IMR-90 (cell line): Measurements from ENCODE around the gene PLA2G2D.

ENCODE experiments used
- BHLHE40 ChIP-seq: fragments of 150-350 bp; IDR thresholded peaks from 2 replicates; pipeline ENCODE4 v1.6.1; 2016; ENCODE audit warnings: mild to moderate bottlenecking, low read depth, low read length
- CEBPB ChIP-seq: IDR thresholded peaks from 2 replicates; pipeline ENCODE4 v1.6.1; 2012; ENCODE audit warnings: low read depth, low read length, improper control_type of control experiment
- CHD1 ChIP-seq: IDR thresholded peaks from 2 replicates; pipeline ENCODE4 v1.6.1; 2012; ENCODE audit warnings: low read depth, low read length, improper control_type of control experiment
- FOS ChIP-seq: fragments of 150-350 bp; IDR thresholded peaks from 2 replicates; pipeline ENCODE4 v1.6.1; 2016; ENCODE audit warnings: low read depth, low read length
- MAFK ChIP-seq: IDR thresholded peaks from 2 replicates; pipeline ENCODE4 v1.6.1; 2012; ENCODE audit warnings: low read depth, low read length, improper control_type of control experiment
- MAZ ChIP-seq: IDR thresholded peaks from 2 replicates; pipeline ENCODE4 v1.6.1; 2012; ENCODE audit warnings: low read depth, mild to moderate bottlenecking, low read length, improper control_type of control experiment, moderate library complexity, borderline replicate concordance
- MXI1 ChIP-seq: IDR thresholded peaks from 2 replicates; pipeline ENCODE4 v1.6.1; 2012; ENCODE audit warnings: low read depth, mild to moderate bottlenecking, low read length, moderate library complexity, borderline replicate concordance
- NFE2L2 ChIP-seq: fragments of 150-350 bp; IDR thresholded peaks from 2 replicates; pipeline ENCODE4 v1.6.1; 2016; ENCODE audit warnings: low read depth, mild to moderate bottlenecking, low read length
- POLR2A ChIP-seq: IDR thresholded peaks from 2 replicates; pipeline ENCODE4 v1.6.1; 2012; ENCODE audit warnings: mild to moderate bottlenecking, low read depth, low read length
- RAD21 ChIP-seq: IDR thresholded peaks from 2 replicates; pipeline ENCODE4 v1.6.1; 2012; ENCODE audit warnings: low read length, improper control_type of control experiment
- RCOR1 ChIP-seq: IDR thresholded peaks from 2 replicates; pipeline ENCODE4 v1.6.1; 2012; ENCODE audit warnings: mild to moderate bottlenecking, low read length, improper control_type of control experiment; ENCODE audit not compliant: insufficient replicate concordance
- SMC3 ChIP-seq: fragments of 150-350 bp; IDR thresholded peaks from 2 replicates; pipeline ENCODE4 v1.6.1; 2016; ENCODE audit warnings: low read depth, mild to moderate bottlenecking, antibody characterized with exemption, low read length, moderate library complexity
- TF ChIP-seq, protein P1 (sequence below): conservative IDR thresholded peaks from 2 replicates; pipeline ENCODE4 v1.5.1; 2012; ENCODE audit warnings: mild to moderate bottlenecking, low read depth, low read length, improper control_type of control experiment
- TF ChIP-seq, protein P2 (sequence below): fragments of 150-350 bp; IDR thresholded peaks from 2 replicates; pipeline ENCODE4 v1.6.1; 2017; ENCODE audit warnings: mild to moderate bottlenecking, antibody characterized with exemption, low read length, low read depth

GRCh38 chr1:20068722-20069121 is 50.6 kb downstream of the PLA2G2D start:
- TF ChIP-seq RAD21: no peak
- TF ChIP-seq, protein P1, sequence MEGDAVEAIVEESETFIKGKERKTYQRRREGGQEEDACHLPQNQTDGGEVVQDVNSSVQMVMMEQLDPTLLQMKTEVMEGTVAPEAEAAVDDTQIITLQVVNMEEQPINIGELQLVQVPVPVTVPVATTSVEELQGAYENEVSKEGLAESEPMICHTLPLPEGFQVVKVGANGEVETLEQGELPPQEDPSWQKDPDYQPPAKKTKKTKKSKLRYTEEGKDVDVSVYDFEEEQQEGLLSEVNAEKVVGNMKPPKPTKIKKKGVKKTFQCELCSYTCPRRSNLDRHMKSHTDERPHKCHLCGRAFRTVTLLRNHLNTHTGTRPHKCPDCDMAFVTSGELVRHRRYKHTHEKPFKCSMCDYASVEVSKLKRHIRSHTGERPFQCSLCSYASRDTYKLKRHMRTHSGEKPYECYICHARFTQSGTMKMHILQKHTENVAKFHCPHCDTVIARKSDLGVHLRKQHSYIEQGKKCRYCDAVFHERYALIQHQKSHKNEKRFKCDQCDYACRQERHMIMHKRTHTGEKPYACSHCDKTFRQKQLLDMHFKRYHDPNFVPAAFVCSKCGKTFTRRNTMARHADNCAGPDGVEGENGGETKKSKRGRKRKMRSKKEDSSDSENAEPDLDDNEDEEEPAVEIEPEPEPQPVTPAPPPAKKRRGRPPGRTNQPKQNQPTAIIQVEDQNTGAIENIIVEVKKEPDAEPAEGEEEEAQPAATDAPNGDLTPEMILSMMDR: no peak
- TF ChIP-seq MXI1: no peak
- TF ChIP-seq CHD1: no peak
- no peak for TF ChIP-seq CEBPB
- TF ChIP-seq MAZ: no peak
- no peak for TF ChIP-seq NFE2L2
- TF ChIP-seq POLR2A: no peak
- TF ChIP-seq FOS: no peak
- no peak for TF ChIP-seq BHLHE40
- TF ChIP-seq, protein P2, sequence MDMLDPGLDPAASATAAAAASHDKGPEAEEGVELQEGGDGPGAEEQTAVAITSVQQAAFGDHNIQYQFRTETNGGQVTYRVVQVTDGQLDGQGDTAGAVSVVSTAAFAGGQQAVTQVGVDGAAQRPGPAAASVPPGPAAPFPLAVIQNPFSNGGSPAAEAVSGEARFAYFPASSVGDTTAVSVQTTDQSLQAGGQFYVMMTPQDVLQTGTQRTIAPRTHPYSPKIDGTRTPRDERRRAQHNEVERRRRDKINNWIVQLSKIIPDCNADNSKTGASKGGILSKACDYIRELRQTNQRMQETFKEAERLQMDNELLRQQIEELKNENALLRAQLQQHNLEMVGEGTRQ: no peak
- no peak for TF ChIP-seq SMC3
- TF ChIP-seq RCOR1: no peak
- TF ChIP-seq MAFK: no peak
